BLaER1 treated with 17β-estradiol and CSF1 and Interleukin-3, amounts not matched to agents 10 nM and 100 nM (cell line): Measurements from ENCODE around the gene CCDC74B.
"Not testable (repeated sequence)": the region's sequence is repeated elsewhere in the genome, so short reads cannot be mapped to it uniquely, and the experiment has no call there.

Experiments
- H3K27ac ChIP-seq, 11 experiments: shearing (Covaris generic); formaldehyde crosslinking; 2 replicates each; pipeline ENCODE4 v1.8.1; 2022
- H3K27me3 ChIP-seq, 11 experiments: shearing (Covaris generic); formaldehyde crosslinking; 2 replicates each; pipeline ENCODE4 v1.8.1; 2022
- H3K36me3 ChIP-seq, 11 experiments: shearing (Covaris generic); formaldehyde crosslinking; 2 replicates each; pipeline ENCODE4 v1.8.1; 2022
- H3K4me1 ChIP-seq, 10 experiments: shearing (Covaris generic); formaldehyde crosslinking; 2 replicates each; pipeline ENCODE4 v1.8.1; 2022
- H3K4me2 ChIP-seq, 11 experiments: shearing (Covaris generic); formaldehyde crosslinking; 2 replicates each; pipeline ENCODE4 v1.8.1; 2022
- H3K4me3 ChIP-seq, 10 experiments: shearing (Covaris generic); formaldehyde crosslinking; 2 replicates each; pipeline ENCODE4 v1.8.1; 2022
- H3K9ac ChIP-seq, 11 experiments: shearing (Covaris generic); formaldehyde crosslinking; 2 replicates each; pipeline ENCODE4 v1.8.1; 2022
- H3K9me3 ChIP-seq, 11 experiments: shearing (Covaris generic); formaldehyde crosslinking; replicated peaks in 1 of 11; 2 replicates each; pipeline ENCODE4 v1.8.1; 2022
- H4K20me1 ChIP-seq, 11 experiments: shearing (Covaris generic); formaldehyde crosslinking; 2 replicates each; pipeline ENCODE4 v1.8.1; 2022
- Cebpa-rat ChIP-seq, 11 experiments: shearing (Covaris generic); IDR thresholded peaks; 2 replicates each; pipeline ENCODE4 v1.8.1; 2022

The CCDC74B gene

GRCh38 chr2:130152816-130153595, 8.1 kb upstream of the CCDC74B start:
- no peak overlapping the region for H3K9ac ChIP-seq
- H3K27me3 ChIP-seq = no peaks in the 10 kb centered on the region
- peaks cover 0 to 47% (median 29%) of the 10 kb centered on the region in 11 experiments; a peak in 18 of 22 replicates for H4K20me1 ChIP-seq
- H3K4me2 ChIP-seq = no peak overlapping the region
- no peaks in the 10 kb centered on the region for H3K9me3 ChIP-seq
- H3K36me3 ChIP-seq = peaks cover 34 to 56% (median 48%) of the 10 kb centered on the region in 11 experiments
- H3K4me1 ChIP-seq = peaks cover 16 to 35% (median 27%) of the 10 kb centered on the region in 10 experiments
- H3K27ac ChIP-seq = no peak overlapping the region
- no peak overlapping the region for H3K4me3 ChIP-seq
- no peak for TF ChIP-seq Cebpa-rat (IDR thresholded peaks at IDR 0.05)

- not testable (repeated sequence) for H3K4me2 ChIP-seq, H3K27me3 ChIP-seq, H3K27ac ChIP-seq, H3K9ac ChIP-seq, H3K9me3 ChIP-seq, H3K4me3 ChIP-seq
- Histone ChIP-seq H4K20me1 (peaks cover 0 to 40% (median 22%) of the 10 kb centered on the region in 11 experiments; a peak in 18 of 22 replicates), H3K36me3 (peaks cover 34 to 56% (median 48%) of the 10 kb centered on the region in 11 experiments), H3K4me1 (peaks cover 9 to 30% (median 20%) of the 10 kb centered on the region in 10 experiments)
Observed at GRCh38 chr2:130152136-130152815, 7.4 kb upstream of the CCDC74B start.

- peaks cover 34 to 55% (median 48%) of the 10 kb centered on the region in 11 experiments for H3K36me3 ChIP-seq
- H3K4me2 ChIP-seq, H3K27me3 ChIP-seq, H3K9ac ChIP-seq, H3K27ac ChIP-seq, H3K4me3 ChIP-seq, H3K9me3 ChIP-seq: not testable (repeated sequence)
- H3K4me1 ChIP-seq = peaks cover 0 to 18% (median 8%) of the 10 kb centered on the region in 10 experiments; a peak in 17 of 20 replicates
- peaks cover 0 to 28% (median 11%) of the 10 kb centered on the region in 11 experiments; a peak in 11 of 22 replicates for H4K20me1 ChIP-seq
Observed at GRCh38 chr2:130151145-130151512, 6.2 kb upstream of the CCDC74B start.

- Histone ChIP-seq H3K4me3 (no peak overlapping the region), H3K27me3 (peaks cover 0 to 2% (median 0%) of the 10 kb centered on the region in 11 experiments; a peak in 2 of 22 replicates), H3K27ac (no peak overlapping the region), H3K4me2 (no peak overlapping the region), H4K20me1 (peaks cover 0 to 23% (median 5%) of the 10 kb centered on the region in 11 experiments; a peak in 8 of 22 replicates), H3K9ac (no peak overlapping the region), H3K9me3 (no peaks in the 10 kb centered on the region), H3K4me1 (peaks cover 0 to 16% (median 5%) of the 10 kb centered on the region in 10 experiments; a peak in 7 of 20 replicates), H3K36me3 (peaks cover 33 to 49% (median 43%) of the 10 kb centered on the region in 11 experiments)
- no peak for TF ChIP-seq Cebpa-rat (IDR thresholded peaks at IDR 0.05)
Observed at GRCh38 chr2:130150181-130151144, 5.6 kb upstream of the CCDC74B start.

- H3K4me2 ChIP-seq = peak overlapping the region in 1 of 11 experiments; percentile 21; a peak in 1 of 22 replicates
- H3K9me3 ChIP-seq, H3K4me3 ChIP-seq, H3K27ac ChIP-seq, H3K9ac ChIP-seq: not testable (repeated sequence)
- H3K36me3 ChIP-seq = peaks cover 16 to 29% (median 23%) of the 10 kb centered on the region in 11 experiments
- peaks cover 0 to 22% (median 8%) of the 10 kb centered on the region in 10 experiments; a peak in 14 of 20 replicates for H3K4me1 ChIP-seq
- H4K20me1 ChIP-seq = peaks cover 0 to 19% (median 0%) of the 10 kb centered on the region in 11 experiments; a peak in 5 of 22 replicates
- peaks cover 7 to 19% (median 16%) of the 10 kb centered on the region in 11 experiments for H3K27me3 ChIP-seq
Observed at GRCh38 chr2:130148515-130148914, 3.6 kb upstream of the CCDC74B start.

- not testable (repeated sequence) for H3K27ac ChIP-seq, H3K9me3 ChIP-seq, H4K20me1 ChIP-seq, H3K9ac ChIP-seq, H3K36me3 ChIP-seq
- peak overlapping the region; percentile 16 to 82 (median 60); a peak in 20 of 22 replicates for H3K4me2 ChIP-seq
- H3K27me3 ChIP-seq = peaks cover 13 to 31% (median 24%) of the 10 kb centered on the region in 11 experiments
- peaks cover 0 to 26% (median 8%) of the 10 kb centered on the region in 10 experiments; a peak in 14 of 20 replicates for H3K4me1 ChIP-seq
- peak overlapping the region in 3 of 10 experiments; percentile 38 to 56 (median 40); a peak in 7 of 20 replicates for H3K4me3 ChIP-seq
Observed at GRCh38 chr2:130143266-130144039, 1.5 kb downstream of the CCDC74B start.

- H3K36me3 ChIP-seq, H3K4me3 ChIP-seq, H3K9ac ChIP-seq, H3K27ac ChIP-seq, H3K9me3 ChIP-seq, H4K20me1 ChIP-seq: not testable (repeated sequence)
- peaks cover 0 to 19% (median 7%) of the 10 kb centered on the region in 10 experiments; a peak in 14 of 20 replicates for H3K4me1 ChIP-seq
- peak overlapping the region in 7 of 11 experiments; percentile 49 to 73 (median 60); a peak in 9 of 22 replicates for H3K4me2 ChIP-seq
- H3K27me3 ChIP-seq = peaks cover 13 to 31% (median 24%) of the 10 kb centered on the region in 11 experiments
Observed at GRCh38 chr2:130142396-130143265, 2.3 kb downstream of the CCDC74B start.

GRCh38 chr2:130141645-130142370, 3.1 kb downstream of the CCDC74B start:
- Histone ChIP-seq H3K4me1 (peaks cover 0 to 19% (median 7%) of the 10 kb centered on the region in 10 experiments; a peak in 14 of 20 replicates), H3K27me3 (peaks cover 13 to 31% (median 24%) of the 10 kb centered on the region in 11 experiments)
- H3K4me2 ChIP-seq, H3K4me3 ChIP-seq, H3K9ac ChIP-seq, H3K36me3 ChIP-seq, H3K27ac ChIP-seq, H3K9me3 ChIP-seq, H4K20me1 ChIP-seq: not testable (repeated sequence)

GRCh38 chr2:130141002-130141401, 3.9 kb downstream of the CCDC74B start:
- peaks cover 13 to 31% (median 24%) of the 10 kb centered on the region in 11 experiments for H3K27me3 ChIP-seq
- H3K4me2 ChIP-seq, H3K9me3 ChIP-seq, H3K9ac ChIP-seq, H3K36me3 ChIP-seq, H3K4me3 ChIP-seq, H4K20me1 ChIP-seq, H3K27ac ChIP-seq: not testable (repeated sequence)
- peaks cover 0 to 19% (median 7%) of the 10 kb centered on the region in 10 experiments; a peak in 14 of 20 replicates for H3K4me1 ChIP-seq

GRCh38 chr2:130140516-130140915, 4.4 kb downstream of the CCDC74B start:
- peaks cover 13 to 29% (median 24%) of the 10 kb centered on the region in 11 experiments for H3K27me3 ChIP-seq
- H3K9me3 ChIP-seq, H4K20me1 ChIP-seq, H3K4me3 ChIP-seq, H3K4me2 ChIP-seq, H3K27ac ChIP-seq, H3K36me3 ChIP-seq, H3K9ac ChIP-seq: not testable (repeated sequence)
- peaks cover 0 to 20% (median 9%) of the 10 kb centered on the region in 10 experiments; a peak in 14 of 20 replicates for H3K4me1 ChIP-seq
